ENCODE data around the gene CLEC4E.
"Not testable (repeated sequence)": the region's sequence is repeated elsewhere in the genome, so short reads cannot be mapped to it uniquely, and the experiment has no call there.

The CLEC4E gene

DNA sequence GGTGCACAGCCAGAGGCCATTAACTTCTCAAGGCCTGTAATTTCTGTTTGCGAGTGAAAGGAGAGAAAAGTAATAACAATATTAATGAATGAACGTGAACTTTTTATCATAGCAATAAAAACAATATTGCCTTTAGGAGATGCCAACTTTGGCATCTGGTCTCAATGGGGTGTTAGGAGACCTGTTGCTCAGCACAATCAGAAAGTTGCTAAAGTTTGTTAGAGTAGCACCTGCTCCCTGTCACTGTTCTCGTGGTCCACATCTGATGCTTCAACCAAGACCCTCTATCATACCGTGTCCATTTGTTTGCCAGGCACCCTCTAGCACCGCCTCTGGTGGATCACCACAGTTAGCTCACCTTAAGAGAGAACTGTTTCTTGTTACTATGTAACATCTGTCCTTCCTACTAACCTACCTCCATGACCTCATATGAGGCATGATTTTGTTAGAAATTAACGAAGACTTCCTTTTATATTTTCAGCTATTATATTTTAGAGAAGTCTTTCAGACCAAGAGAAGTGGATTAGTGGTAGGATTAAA, 12.5 kb upstream of the CLEC4E start:
- no peak for DNase-seq (ENCODE audit: low read depth)
- TF ChIP-seq, protein P1, sequence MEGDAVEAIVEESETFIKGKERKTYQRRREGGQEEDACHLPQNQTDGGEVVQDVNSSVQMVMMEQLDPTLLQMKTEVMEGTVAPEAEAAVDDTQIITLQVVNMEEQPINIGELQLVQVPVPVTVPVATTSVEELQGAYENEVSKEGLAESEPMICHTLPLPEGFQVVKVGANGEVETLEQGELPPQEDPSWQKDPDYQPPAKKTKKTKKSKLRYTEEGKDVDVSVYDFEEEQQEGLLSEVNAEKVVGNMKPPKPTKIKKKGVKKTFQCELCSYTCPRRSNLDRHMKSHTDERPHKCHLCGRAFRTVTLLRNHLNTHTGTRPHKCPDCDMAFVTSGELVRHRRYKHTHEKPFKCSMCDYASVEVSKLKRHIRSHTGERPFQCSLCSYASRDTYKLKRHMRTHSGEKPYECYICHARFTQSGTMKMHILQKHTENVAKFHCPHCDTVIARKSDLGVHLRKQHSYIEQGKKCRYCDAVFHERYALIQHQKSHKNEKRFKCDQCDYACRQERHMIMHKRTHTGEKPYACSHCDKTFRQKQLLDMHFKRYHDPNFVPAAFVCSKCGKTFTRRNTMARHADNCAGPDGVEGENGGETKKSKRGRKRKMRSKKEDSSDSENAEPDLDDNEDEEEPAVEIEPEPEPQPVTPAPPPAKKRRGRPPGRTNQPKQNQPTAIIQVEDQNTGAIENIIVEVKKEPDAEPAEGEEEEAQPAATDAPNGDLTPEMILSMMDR (conservative IDR thresholded peaks at IDR 0.05; ENCODE audit: low read depth, low read length): no peak
- no peak overlapping the region for H3K4me3 ChIP-seq (ENCODE audit: low read length)

DNA sequence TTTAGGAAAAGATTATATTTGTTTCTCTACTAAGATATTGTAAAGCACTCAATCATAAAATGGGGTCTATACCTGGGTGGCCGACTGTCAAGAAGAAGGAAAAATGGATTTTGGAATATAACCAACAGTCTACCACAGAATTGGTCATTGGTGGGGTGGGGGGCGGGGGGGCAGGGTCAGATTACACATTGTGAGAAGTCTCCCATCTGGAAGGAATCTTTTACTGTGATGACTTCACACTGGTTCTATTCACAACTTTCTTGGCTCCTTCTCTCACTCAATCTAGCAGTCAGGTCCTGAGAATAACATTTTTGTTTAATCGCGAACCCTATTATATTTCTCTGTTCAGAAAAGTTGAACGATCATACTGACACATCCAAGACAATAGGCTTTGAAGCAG, 8.7 kb upstream of the CLEC4E start:
- no peak for DNase-seq (ENCODE audit: low read depth)
- TF ChIP-seq, protein P1 (conservative IDR thresholded peaks at IDR 0.05; ENCODE audit: low read depth, low read length): no peak
- no peak overlapping the region for H3K4me3 ChIP-seq (ENCODE audit: low read length)

DNA sequence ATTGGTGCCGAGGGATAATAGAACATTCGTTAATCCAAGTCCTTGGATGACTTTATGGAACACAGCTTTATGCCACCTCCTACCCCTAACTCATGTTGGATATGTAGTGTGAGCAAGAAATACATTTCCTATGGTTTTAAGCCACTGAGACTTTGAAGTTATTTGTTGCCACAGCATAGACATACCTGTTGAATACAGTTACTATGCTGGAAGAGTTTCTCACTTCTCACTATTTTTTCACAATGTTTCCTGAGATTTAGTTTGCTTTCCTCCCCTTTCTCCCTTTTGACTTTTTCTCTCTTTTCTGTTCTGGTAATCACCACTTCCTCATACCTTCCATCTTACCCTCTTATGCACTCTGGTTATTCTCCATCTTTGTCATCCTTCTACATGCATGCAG, 7.5 kb upstream of the CLEC4E start:
- TF ChIP-seq, protein P1 (conservative IDR thresholded peaks at IDR 0.05; ENCODE audit: low read depth, low read length): no peak
- H3K4me3 ChIP-seq (ENCODE audit: low read length): no peak overlapping the region
- no peak for DNase-seq (ENCODE audit: low read depth)

DNA sequence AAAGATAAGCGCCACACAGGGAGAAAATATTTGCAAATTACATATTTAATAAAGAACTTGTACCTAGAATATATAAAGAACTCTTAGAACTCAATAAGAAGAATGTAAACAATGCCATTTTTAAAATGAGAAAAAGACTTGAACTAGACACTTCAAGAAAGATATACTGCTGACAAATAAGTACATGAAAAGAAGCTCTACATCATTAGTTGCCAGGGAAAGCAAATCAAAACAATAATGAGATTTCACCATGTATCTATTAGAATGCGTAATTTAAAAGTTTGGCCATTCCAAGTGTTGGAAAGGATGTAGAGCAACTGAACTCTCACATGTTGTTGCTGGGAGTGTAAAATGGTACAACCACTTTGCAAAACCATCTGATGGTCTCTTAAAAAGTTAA, 6.9 kb upstream of the CLEC4E start:
- H3K4me3 ChIP-seq (ENCODE audit: low read length): no peak overlapping the region
- TF ChIP-seq, protein P1 (conservative IDR thresholded peaks at IDR 0.05; ENCODE audit: low read depth, low read length): no peak
- no peak for DNase-seq (ENCODE audit: low read depth)

DNA sequence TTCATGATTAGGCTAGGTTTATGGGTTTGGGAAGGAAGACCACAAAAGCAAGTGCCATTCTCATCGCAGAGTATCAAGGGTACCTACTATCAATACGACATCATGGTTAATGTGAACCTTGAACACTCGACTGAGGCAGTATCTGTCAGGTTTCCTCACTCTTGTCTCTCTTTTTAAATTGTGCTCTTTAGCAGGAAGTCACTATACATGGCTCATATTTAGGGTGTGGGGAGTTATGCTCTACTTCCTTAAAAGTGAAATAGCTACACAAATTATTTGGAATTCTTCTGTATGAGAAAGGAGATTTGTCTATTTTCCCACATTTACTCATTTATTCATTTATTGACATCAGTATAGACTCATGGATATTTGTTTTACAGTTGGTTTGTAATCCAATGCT, 5.9 kb upstream of the CLEC4E start:
- H3K4me3 ChIP-seq (ENCODE audit: low read length): no peak overlapping the region
- TF ChIP-seq, protein P1 (conservative IDR thresholded peaks at IDR 0.05; ENCODE audit: low read depth, low read length): no peak
- no peak for DNase-seq (ENCODE audit: low read depth)

DNA sequence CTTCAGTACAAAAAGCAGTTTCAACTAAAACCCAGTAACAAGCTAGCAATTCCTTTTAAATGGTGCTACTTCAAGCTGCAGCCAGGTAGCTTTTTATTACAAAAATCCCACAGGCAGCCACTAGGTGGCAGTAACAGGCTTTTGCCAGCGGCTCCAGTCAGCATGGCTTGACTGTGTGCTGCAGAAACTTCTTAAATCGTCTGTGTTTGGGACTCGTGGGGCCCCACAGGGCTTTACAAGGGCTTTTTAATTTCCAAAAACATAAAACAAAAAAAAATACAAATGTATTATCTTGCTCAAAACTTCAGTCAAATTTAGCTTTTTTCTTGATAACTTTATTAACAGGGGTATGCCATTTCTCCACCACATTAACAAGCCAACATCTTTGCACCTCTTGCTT, 3.6 kb upstream of the CLEC4E start:
- peak; percentile 8 for DNase-seq (ENCODE audit: low read depth)
- H3K4me3 ChIP-seq (ENCODE audit: low read length): no peak overlapping the region
- TF ChIP-seq, protein P1 (conservative IDR thresholded peaks at IDR 0.05; ENCODE audit: low read depth, low read length): peak; percentile 93

DNA sequence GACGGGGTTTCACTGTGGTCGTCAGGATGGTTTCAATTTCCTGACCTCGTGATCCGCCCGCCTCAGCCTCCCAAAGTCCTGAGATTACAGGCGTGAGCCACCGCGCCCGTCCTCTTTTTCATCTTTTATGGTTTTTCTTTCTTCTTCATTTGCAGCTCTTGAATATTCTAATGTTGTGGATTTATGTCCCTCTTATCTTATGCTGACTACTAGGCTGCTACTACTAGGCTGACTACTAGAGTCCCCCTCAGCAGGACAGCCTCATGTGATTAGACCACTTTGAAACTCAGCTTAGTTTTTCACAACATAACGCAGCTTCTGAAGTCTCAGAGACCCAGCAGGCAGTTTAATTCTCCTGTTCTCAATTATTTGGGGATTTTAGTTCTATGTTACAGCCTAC, 857 bp upstream of the CLEC4E start:
- H3K4me3 ChIP-seq (ENCODE audit: low read length): no peak overlapping the region
- DNase-seq (ENCODE audit: low read depth): no peak
- TF ChIP-seq, protein P1 (conservative IDR thresholded peaks at IDR 0.05; ENCODE audit: low read depth, low read length): no peak

DNA sequence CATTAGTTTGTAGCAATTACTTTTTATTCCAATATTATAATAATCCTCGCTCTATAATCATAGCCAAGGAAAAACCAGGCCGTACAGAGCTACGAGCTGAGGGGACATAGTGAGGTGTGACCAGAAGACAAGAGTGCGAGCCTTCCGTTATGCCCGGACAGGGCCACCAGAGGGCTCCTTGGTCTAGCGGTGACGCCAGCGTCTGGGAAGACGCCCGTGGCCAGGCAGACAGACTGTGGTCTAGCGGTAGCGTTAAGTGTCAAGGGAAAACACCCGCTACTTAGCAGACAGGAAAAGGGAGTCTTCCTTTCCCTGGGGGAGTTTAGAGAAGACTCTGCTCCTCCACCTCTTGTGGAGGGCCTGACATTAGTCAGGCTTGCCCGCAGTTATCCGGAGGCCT, 2.9 kb downstream of the CLEC4E start:
- H3K4me3 ChIP-seq (ENCODE audit: low read length); DNase-seq (ENCODE audit: low read depth): not testable (repeated sequence)

All from retinal pigment epithelial cell (primary cell).